Erythroblast (primary cell): ENCODE results near the gene MPO.

Experiments
- GATA1 ChIP-seq: IDR thresholded peaks from 2 replicates; pipeline ENCODE4 v1.6.1; 2011; ENCODE audit warnings: low read depth, mild to moderate bottlenecking, control low read depth, low read length, moderate library complexity
- POLR2A ChIP-seq: IDR thresholded peaks from 2 replicates; pipeline ENCODE4 v1.6.1; 2011; ENCODE audit warnings: mild to moderate bottlenecking, low read length

- no peak for TF ChIP-seq POLR2A
- TF ChIP-seq GATA1, result no peak
Measured at GRCh38 chr17:58317421-58318064, 36.8 kb upstream of the MPO start.
